Superior temporal gyrus (tissue), 1 donor: ENCODE data around the gene DOCK9.

Experiments used
- DNase-seq: peaks from one replicate; pipeline ENCODE4 v3.0.0-alpha.2; 2016; ENCODE audit errors: extremely low spot score

The DOCK9 gene

DNA sequence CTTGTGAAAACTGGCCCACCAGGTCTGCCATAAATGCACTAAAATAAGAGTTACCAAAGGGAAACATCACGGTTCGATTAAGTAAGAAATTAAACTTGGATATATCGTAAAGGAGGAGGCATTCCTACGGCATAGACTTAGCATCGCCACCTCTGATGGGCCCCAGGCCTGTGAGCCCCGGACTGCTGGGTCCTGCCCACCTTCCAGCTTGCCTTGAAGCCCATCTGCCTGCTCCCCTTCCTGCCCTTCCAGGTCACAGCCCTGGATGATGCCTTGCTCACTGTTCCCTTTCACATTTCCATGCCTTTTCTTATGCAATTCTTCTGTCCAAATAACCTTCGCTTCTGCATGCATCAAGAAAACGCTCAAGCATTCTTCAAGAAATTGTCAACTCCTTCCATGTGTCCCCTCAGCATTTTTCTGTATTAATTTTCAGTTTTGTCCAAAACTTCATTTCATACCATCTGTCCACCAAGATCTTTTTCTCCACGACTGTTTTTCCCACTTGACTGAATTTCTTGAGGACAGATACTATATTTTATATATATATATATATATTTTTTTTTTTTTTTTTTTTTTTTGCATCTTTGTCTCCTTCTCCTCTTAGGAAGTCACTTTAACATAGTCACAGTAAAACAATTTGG lies 91.2 kb downstream of the DOCK9 start:
- DNase-seq, result no peak

DNA sequence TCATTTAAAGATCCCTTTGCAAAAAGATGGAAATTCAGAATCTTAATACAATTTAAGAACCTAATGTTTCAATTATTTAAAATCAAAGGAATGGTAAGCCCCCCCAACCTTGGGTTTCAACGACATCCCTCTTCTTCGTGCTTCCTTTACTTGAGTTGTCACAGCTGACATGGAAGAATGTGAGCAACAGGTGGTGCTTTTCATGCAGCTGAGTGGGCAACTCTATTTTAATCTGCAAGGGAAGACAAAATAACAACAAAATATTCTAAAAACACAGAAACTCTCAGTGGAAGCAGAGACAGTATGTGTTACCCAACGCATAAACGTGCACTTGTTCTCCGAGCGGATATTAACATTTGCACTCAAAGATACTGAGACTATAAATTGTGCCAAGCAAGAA lies 92.3 kb downstream of the DOCK9 start:
- no peak for DNase-seq

DNA sequence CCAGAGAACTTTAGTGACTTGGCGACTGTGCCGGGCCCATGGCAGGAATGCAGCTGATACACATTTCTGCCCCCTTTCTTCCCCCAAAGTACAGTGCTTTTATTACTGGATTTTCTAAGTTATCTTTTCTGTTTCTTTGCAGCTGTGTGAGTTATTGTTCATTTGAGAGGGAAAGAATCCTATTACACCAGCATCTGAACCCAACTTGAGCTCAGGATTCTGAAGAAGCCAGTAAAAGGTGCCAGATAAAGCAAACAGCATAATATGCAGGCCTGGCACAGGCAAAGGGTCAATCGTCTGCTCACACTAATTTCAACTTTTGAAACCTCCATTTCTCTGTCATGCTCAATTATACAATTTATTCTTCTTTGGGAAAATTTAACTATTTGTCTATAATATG lies 93.9 kb downstream of the DOCK9 start:
- no peak for DNase-seq

DNA sequence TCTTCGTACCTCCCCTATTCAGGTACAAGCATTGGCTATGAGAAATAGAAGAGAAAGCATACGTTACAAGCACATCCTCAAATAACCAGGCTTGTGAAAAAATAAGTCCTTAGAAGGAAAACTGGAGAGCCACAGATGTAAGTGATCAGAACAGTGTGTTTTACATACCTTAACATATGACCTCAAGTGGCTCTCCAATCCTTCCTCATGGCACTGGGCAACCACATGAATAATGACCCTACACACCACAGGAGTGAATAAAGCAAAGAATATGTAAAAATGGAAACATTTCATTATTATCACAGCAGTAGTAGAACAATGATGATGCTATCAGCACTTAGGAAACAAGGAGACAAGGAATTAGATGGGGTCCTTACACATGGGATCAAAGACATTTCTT lies 96.5 kb downstream of the DOCK9 start:
- DNase-seq, result no peak

DNA sequence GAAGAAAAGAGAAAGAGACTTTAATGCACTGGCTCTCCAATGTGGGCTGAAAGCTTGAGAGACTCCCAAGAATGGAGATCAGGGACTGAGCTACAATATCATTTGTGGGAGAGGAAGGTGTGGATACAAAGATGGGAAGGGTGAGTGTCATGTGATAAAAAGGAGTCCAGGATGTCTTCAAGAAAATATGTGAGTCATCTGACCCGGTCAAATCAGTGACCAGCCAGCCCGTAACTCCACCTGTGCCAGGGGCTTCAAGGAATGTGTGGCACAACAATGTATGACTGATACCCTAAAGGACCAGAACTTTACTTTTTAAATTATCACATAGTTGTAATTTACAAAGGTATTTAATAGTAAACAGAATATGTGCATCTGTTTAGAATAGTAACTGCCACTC lies 97.2 kb downstream of the DOCK9 start:
- DNase-seq, result no peak

DNA sequence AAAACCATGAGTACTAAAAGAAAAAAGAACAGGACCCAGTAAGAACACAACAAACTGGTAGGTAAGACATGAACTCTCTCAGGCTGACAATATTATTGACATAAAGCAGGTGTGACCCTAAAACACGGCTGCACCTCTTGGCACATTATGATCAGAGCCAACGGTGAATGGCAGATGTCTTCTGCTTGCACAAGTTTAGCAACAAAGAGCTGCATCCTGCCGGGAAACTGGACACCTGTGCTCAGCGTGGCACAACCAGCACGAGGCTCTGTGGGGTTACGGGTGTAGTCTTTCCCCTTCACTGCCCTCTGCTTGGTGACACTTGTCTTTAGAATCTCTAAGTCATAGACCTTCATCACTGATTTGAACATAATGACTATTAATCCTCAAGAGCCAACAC lies 97.9 kb downstream of the DOCK9 start:
- no peak for DNase-seq

DNA sequence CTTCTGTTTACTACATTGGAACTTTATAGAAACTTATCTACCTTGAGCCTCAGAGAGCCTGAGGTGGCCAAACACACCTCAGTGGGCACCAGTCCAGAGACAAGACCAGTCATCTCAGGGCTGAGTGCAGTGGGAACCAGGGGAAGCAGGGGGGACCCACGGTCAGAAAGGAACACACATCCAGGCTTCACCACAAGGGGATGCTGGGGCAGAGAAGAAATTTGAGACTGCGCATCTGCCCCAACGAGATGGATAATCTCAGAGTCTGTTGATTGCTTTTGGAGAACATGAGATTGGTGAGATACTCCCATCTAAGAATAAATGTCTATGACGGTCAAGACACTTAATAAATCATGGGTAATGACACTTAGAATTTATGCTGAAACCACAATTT lies 98.7 kb downstream of the DOCK9 start:
- no peak for DNase-seq

DNA sequence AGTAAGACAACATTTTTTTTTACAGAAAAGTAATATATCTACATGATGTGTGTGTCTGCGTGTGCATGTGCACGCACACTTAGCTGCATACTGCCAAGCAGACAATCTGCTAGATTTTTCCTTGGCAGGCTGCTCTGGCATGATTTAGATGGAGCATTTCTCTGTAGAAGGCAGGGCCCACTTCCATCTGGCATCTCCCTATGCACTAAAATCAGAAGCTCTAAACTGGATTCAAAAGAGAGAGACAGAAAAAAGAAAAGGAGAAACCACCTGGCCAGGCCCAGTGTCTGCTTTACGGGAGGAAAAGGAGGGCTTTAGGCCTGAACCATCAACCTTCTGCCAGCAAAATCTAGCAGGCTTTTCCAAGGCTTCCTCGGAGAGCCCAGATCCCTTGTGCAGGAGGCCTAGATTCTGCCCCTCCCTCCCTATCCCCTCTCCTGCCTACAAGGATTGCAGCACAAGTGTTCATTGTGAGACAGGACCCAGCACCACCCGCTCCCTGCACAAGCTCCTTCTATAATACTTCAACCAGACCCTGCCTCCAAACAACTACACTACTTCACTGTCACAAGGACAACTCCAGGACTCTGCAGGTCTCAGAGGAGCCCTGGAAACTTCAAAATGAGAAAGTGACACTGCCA lies 99.3 kb downstream of the DOCK9 start:
- DNase-seq, result peak; percentile 78

DNA sequence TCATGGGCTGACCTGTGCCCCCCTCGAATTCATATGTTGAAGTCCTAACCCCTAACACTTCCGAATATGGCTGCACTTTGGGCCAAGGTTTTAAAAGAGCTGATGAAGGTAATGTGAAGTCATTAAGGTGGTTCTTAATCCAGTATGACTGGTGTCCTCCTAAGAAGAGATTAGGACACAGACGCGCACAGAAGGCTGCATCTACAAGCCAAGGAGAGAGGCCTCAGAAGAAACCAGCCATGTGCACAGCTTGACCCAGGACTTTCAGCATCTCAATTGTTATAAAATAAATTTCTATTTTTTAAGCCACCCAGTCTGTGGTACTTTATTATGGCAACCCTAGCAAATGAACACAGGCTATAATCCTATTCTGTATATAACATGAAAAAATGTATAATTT lies 99.9 kb downstream of the DOCK9 start:
- DNase-seq, result no peak

DNA sequence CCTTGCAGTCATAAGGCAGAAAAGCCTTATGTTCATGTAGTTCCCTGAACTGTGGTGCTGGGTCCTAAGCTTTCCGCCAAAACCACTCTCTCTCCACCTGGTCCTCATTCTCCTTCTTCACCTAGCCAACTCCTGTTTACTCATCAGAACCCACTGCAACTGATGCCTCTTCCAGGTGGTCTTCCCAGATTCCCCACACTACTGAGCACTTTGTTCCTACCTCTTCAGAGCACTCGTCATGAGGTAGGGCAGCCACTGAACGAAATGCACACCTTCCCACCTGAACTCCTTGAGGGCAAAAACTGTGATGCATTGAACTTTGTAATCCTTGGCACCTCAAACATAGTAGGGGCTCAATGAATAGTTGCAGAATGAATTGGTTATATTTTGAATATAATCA lies 100.4 kb downstream of the DOCK9 start:
- no peak for DNase-seq

DNA sequence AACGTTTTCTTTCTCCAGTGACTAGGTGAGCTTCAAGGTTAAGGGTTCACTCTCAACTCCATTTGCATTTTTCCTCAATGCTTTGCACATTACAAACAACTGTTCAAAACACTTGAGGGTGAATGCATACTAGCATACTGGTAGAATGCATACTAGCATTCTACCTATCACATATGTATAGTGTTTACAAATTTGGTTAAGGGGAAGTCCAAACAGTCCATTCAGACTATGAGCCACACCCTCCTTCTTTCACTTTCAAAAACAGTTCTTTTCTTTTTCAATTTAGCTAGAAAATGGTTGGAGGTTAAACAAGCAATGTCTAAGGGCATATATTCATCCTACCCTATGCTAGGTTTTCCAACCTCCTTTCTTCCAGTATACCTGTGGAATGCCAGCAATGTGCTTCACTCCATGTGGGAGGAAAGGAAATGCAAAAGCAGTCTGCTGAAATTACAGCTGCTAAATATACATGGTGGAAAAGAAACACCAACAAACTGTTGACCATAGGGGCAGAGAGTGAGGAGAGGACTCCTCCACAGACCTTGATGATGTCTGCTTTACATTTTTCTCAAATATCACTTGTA lies 102.6 kb downstream of the DOCK9 start:
- no peak for DNase-seq

DNA sequence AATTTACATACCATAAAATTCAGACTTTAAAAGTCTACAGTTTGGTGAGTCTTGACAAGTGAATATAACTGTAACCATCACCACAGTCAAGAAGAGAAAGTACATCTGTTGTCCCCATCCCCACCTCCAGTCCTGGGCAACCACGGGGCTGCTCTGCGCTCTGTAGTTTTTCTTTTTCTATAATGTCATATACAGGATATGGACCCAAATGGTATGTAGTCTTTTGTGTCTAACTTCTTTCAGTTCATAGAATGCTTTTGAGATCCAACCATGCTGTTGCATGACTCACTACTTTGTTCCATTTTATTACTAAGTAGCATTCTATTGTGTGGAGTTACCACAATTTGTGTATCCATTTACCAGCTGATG lies 103.9 kb downstream of the DOCK9 start:
- DNase-seq, result no peak

DNA sequence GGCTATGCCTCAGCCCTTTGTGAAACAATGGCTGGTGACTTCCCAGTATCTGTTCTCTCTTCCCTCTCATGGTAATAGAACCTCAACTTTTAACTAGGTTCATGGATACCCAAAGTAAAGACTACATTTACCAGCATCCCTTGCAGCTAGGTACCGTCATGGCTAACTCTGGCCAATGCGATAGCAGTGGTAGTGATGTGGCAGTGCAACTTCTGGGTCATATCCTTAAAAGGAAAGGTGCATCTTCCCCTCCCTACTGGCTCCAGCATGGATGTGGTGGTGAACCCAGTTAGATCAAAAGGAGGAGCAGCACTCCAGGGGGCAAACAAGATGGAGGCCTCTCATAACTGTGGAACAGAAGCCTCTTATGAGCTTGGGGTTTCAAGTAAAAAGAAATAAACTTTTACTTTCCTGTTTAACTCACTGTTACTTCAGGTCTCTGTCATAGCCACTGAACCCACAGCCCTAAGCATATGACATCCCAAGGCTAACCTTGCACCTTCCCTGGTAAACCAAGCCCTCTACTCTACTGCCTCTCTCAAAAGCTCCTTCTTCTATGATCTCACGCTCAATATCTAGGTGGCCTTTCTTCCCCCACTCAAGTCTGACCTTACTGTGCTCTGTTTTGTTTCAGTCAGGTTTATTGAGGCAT lies 104.4 kb downstream of the DOCK9 start:
- no peak for DNase-seq

DNA sequence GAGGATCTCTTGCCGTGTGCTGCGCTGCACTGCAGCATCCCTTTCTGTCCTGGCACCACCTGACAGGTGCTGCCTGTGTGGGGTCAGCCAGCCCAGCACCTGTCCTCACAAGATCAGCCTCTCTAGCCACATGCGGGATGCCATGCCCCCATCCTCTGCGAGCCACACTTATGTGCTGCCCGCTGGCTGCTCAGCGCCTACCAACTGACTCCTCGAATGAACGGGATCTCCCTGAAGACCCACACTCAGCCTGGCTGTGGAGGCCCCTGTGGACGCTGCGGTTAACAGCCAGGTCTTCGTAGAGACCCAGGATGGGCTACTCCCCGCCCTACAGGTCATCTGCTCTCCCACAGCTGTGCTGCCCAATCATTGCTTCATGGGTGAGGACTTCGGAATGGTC lies 106.1 kb downstream of the DOCK9 start:
- DNase-seq, result no peak

DNA sequence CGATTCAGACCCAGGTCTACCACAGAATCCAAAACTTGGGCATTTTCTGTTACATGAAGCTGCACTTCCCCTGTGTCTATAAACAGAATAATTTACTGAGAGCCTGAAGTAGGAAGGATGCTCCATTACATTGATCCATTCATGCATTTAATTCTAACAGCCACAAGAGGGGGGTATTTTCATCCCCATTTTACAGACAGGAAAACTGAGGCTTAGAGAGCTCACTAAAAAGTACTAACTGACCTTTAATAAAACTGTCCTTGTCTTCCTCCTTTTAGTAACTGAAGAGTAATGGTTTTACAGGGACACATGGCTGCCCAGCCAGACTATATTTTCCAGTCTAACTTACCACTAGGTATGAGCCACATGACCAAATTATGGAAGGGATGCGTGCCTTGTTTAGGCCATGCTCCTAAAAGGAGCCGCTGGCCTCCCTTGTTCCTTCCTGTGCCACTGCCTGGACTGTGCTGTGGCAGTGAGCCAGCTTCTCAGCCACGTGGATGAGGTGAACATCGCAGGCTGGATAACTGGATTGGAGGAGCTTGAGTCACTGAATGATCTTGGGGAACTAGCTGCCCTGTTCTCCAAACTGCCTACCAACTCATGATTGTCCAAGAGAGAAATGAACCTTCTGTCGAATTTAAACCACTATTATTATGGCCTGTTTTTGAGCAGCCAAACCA lies 108.3 kb downstream of the DOCK9 start:
- DNase-seq, result no peak

DNA sequence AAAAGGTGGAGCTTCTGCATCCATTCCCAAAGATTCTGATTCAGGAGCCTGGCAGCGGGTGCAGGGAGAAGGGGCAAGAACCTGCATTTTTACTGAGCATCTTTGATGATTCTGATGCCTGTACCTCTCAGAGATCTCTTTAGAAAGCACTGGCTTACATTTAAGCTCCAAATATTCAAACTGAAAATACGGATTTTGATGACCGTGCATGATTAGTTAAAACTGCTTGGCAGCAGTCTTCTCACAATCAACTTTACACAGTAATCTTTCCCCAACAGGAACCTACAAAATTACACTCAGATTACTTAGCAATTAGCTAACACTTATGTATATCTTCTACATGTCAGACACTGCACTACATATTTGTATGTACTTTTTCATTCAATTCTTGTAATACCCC lies 108.9 kb downstream of the DOCK9 start:
- no peak for DNase-seq

DNA sequence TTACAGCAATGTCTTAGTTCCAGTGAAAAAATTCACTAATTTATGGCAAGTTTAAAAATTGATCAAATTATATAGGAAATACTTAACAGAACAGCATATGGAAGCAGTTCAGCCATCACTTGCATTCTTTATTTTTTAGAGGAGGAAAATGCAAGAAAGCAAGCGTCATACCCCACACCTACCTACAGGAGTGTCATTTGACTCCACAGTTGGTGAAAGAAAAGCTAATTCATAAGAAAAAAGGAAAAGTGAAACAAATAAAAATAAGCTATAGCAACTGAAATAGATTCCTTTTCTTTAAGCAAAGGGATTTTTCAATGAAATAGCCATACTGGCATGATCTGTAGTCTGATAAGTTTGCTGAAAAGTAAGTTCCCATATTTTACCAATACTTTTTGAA lies 111.0 kb downstream of the DOCK9 start:
- no peak for DNase-seq

DNA sequence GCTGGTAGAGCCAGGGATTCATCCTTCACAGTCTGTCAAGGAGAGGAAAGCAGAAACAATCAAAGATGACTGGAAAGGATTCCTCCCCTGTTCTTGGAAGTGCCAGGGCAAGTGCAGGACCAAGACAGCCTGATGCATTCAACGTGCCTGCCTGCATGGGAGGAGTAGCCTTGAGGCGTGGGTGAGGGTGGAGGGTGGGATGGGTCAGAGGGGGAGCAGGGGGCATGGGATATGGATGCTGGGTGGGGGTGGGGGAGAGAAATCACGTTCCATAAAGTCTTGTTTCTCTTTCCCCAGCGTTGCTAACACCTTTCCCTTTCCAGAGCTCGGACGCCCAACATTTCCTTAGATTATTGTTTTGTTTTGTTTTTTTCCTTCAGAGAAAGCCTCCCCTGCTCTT lies 117.4 kb downstream of the DOCK9 start:
- DNase-seq, result no peak

DNA sequence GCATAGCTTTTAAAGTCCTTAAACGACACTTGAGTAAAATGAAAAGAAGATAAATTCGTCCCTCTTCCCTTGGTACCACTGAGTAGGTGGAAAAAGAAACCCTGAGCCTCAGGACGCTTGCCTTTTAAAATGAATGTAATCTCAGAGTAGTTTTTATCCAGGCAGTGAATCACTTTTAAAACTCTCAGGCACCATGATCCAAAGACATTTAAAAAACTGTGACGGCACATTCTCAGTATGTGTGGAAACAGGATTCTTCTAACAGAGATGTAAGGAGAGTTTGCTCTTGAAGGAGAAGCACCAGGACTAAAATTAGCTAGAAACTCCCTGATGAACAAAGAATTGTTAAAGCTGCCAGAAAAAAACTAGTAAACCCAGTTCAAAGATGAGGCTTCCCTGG lies 119.7 kb downstream of the DOCK9 start:
- no peak for DNase-seq

DNA sequence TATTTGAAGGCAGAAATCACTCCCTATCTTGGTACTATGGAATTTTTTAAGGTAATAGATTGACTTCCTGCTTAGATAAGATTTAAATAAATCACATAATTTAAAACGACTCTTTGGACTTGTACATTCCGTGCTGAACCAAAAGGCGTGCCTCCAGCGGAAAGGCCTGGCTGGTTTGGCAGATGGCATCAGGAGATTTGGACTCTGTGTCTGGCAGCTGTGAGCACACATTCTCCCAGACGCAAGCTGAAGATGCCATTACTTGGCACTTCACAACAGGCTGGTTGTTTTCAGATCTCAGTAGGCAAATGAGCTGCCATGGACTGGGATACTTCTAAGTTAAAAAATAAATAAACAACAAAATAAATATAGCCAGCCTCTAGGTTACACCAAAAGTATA lies 120.9 kb downstream of the DOCK9 start:
- peak; percentile 65 for DNase-seq

DNA sequence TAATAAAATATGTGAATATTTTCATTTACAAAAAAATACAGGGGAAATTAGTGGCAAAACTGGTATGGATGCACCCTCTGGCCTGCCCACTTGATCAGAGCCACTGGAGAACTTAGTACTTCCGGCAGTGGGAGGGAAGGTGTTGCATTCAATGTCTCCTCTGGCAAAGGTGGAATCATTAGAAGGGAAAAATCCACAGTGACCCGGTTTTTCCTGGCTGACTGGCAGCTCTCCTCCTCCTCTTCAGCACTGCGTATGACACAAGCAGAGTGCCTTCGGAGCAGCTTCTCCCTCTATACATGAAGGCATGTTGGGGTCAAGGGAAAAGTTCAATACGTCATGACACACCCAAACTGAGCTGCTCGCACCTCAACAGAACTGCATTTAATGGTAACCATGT lies 123.4 kb downstream of the DOCK9 start:
- DNase-seq, result no peak

DNA sequence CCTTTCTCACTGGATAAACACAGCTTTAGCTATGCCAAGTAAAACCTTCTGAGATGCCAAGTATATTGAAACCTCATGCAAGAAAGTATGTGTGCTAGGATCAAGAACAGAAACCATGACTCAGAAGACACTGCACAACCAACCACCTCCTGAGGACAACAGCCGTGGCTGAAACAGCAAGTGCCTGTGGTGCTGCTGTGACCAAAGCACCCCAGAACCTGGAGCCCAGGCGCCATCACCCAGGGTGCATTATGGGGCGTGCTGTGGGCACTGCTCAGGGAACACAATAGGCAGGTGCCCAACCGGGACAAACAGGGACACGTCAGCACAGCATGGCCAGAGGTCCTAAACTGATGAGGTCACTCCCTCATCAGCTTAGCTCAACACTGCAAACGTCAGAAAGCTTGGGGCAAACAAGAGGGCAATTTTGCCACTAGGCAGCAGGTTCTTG lies 124.1 kb downstream of the DOCK9 start:
- DNase-seq, result no peak

DNA sequence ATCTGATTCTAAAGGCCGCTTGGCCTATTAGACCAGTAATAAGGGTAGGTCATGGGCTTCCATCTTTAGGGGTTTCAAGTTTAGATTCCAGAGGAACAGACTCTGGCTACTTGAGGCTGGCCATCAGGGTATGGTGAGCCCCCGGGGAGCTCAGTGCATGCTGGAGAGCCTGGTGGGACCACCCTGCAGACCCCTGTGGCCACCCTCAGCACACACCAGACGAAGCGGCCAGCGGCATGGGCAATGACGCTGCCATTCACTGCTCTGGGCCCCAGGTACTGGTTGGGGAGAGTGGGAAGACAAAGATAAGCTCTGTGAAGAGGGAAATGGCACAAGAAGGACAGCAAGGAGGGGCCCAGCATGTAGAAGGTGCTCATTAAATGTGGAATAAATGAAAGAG lies 126.6 kb downstream of the DOCK9 start:
- DNase-seq, result no peak
